Prostate gland (tissue), 2 donors: ENCODE measurements around the gene FANK1. TPM values are rescaled to one million over a fixed set of nuclear protein-coding genes. Genes with fewer than 3 reads are reported as not detected.

Source experiments
- DNase-seq: peaks from one replicate; pipeline ENCODE4 v3.0.0-alpha.2; 2019; ENCODE audit warnings: low spot score
- H3K27ac ChIP-seq, 2 donors: fragments of 200-600 bp; sonication (generic); 2 replicates each; pipeline ENCODE4 v1.5.1; 2017 to 2019
- H3K27me3 ChIP-seq: fragments of 200-600 bp; sonication (generic); replicated peaks from 2 replicates; pipeline ENCODE4 v1.5.1; 2019; ENCODE audit not compliant: insufficient read depth
- H3K36me3 ChIP-seq, 2 donors: fragments of 200-600 bp; sonication (generic); 1 replicate in 1 of 2; 2 replicates in 1 of 2; pipeline versions ENCODE4 v1.5.1 to v1.8.1; 2017 to 2019
- H3K4me1 ChIP-seq: fragments of 200-600 bp; sonication (generic); replicated peaks from 2 replicates; pipeline ENCODE4 v1.5.1; 2019
- H3K4me3 ChIP-seq, 2 donors: fragments of 200-600 bp; sonication (generic); 2 replicates each; pipeline ENCODE4 v1.5.1; 2017 to 2019
- H3K9me3 ChIP-seq: fragments of 200-600 bp; sonication (generic); 2 replicates; pipeline ENCODE4 v1.5.1; 2017
- CTCF ChIP-seq, 4 experiments: fragments of 200-600 bp in 2 of 4; fragments of 450-650 bp in 2 of 4; sonication (generic) in 2 of 4; IDR thresholded peaks; 1 replicate in 3 of 4; 2 replicates in 1 of 4; pipeline ENCODE4 v1.5.1; 2016 to 2019; ENCODE audit warnings: antibody characterized with exemption in 4 of 4, mild to moderate bottlenecking in 2 of 4, moderate library complexity in 2 of 4
- POLR2A ChIP-seq: fragments of 450-650 bp; IDR thresholded peaks from one replicate; pipeline ENCODE4 v1.6.1; 2016; ENCODE audit warnings: antibody characterized with exemption, mild to moderate bottlenecking
- POLR2AphosphoS5 ChIP-seq: sonication (generic); formaldehyde crosslinking; IDR thresholded peaks from one replicate; pipeline ENCODE4 v1.6.1; 2017; ENCODE audit warnings: antibody characterized with exemption
- WGBS: methylation state at CpG from one replicate; pipeline ENCODE4 v1.1.5; 2018; 5-methylcytosine and 5-hydroxymethylcytosine counted together
- intact Hi-C: fragments of 100-400 bp; cut with DNase I; formaldehyde crosslinking; loops from one replicate; pipeline ENCODE4 v1.14.2; 2022
- total RNA-seq, 2 donors: library from RNA; depleted of rRNA; stranded (reverse); fragments of >200 nt; gene quantifications; one replicate each; pipeline ENCODE4 v1.1.0, GENCODE V29; 2016

FANK1 gene
- total RNA-seq, 2 donors from 2014 or later, result 2.6 to 7.9 TPM

DNA sequence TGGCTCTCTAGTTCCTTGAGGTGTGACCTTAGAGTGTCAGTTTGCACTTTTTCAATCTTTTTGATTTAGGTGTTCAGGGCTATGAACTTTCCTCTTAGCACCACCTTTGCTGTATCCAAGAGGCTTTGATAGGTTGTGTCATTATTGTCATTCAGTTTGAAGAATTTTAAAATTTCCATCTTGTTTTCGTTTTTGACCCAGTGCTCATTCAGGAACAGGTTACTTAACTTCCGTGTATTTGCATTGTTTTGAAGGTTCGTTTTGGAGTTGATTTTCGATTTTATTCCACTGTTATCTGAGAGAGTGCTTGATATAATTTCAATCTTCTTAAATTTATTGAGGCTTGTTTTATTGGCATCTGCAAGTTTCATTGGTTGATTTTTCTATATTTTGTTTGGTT, 37.3 kb downstream of the FANK1 start:
- DNase-seq, result no peak
- intact Hi-C loops, result no loop called here
- WGBS, result 72% methylated on average over 4 of the region's 4 CpGs
- Histone ChIP-seq H3K27ac (no peak overlapping the region), H3K4me3 (no peak overlapping the region), H3K27me3 (no peaks in the 10 kb centered on the region), H3K4me1 (no peaks in the 10 kb centered on the region), H3K9me3 (no peaks in the 10 kb centered on the region), H3K36me3 (no peaks in the 10 kb centered on the region)
- TF ChIP-seq POLR2AphosphoS5 (no peak), POLR2A (no peak), CTCF (IDR thresholded peaks at IDR 0.05) (no peak)

GRCh38 chr10:125936331-125936730, 40.0 kb downstream of the FANK1 start:
- no peaks in the 10 kb centered on the region for H3K4me1 ChIP-seq
- no peaks in the 10 kb centered on the region for H3K27me3 ChIP-seq
- no peak overlapping the region for H3K4me3 ChIP-seq
- WGBS, result 55% methylated on average over 2 of the region's 2 CpGs
- H3K27ac ChIP-seq, result no peak overlapping the region
- DNase-seq, result no peak
- intact Hi-C loops, result no loop called here
- H3K36me3 ChIP-seq, result no peaks in the 10 kb centered on the region
- TF ChIP-seq POLR2AphosphoS5 (no peak), CTCF (IDR thresholded peaks at IDR 0.05) (no peak), POLR2A (no peak)
- H3K9me3 ChIP-seq, result no peaks in the 10 kb centered on the region

- Histone ChIP-seq H3K4me3 (no peak overlapping the region), H3K27me3 (no peaks in the 10 kb centered on the region), H3K36me3 (no peaks in the 10 kb centered on the region), H3K27ac (no peak overlapping the region), H3K9me3 (no peaks in the 10 kb centered on the region), H3K4me1 (no peaks in the 10 kb centered on the region)
- intact Hi-C loops, result no loop called here
- TF ChIP-seq POLR2AphosphoS5 (no peak), CTCF (IDR thresholded peaks at IDR 0.05) (no peak), POLR2A (no peak)
- 76% methylated on average over 13 of the region's 13 CpGs for WGBS
- DNase-seq, result no peak
Measured at GRCh38 chr10:125940515-125940914, 44.2 kb downstream of the FANK1 start.

DNA sequence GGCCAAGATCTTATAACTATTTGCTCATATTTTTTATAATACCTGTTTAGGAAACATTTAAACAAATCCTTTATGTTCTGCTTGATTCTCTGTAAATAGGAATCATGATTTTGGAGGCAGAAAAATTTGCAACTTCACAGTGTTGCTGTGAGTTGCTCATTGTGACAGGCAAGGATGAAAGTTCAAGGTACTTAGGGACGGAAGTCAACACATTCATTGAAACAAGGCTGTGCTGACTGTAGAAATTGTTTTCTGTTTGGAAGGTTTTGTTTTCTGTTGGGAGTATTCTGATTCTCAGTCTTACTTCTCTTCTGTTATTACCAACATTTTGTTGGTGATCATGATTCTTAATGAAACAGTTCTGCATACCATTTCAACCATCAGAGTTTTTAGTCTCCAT, 54.9 kb downstream of the FANK1 start:
- WGBS, result 90% methylated on average over 1 of the region's 1 CpG
- Histone ChIP-seq H3K4me3 (no peak overlapping the region), H3K27me3 (no peaks in the 10 kb centered on the region), H3K9me3 (no peaks in the 10 kb centered on the region), H3K27ac (no peak overlapping the region), H3K36me3 (no peaks in the 10 kb centered on the region), H3K4me1 (no peaks in the 10 kb centered on the region)
- intact Hi-C loops, result no loop called here
- TF ChIP-seq POLR2AphosphoS5, result no peak
- TF ChIP-seq POLR2A, result no peak
- no peak for TF ChIP-seq CTCF (IDR thresholded peaks at IDR 0.05)
- no peak for DNase-seq

GRCh38 chr10:125953778-125954385, 57.5 kb downstream of the FANK1 start:
- WGBS, result 97% methylated on average over 9 of the region's 9 CpGs
- H3K9me3 ChIP-seq, result no peaks in the 10 kb centered on the region
- H3K4me1 ChIP-seq, result no peaks in the 10 kb centered on the region
- no peak for TF ChIP-seq CTCF (IDR thresholded peaks at IDR 0.05)
- TF ChIP-seq POLR2A, result no peak
- TF ChIP-seq POLR2AphosphoS5, result no peak
- H3K4me3 ChIP-seq, result no peak overlapping the region
- no peaks in the 10 kb centered on the region for H3K36me3 ChIP-seq
- H3K27me3 ChIP-seq, result no peaks in the 10 kb centered on the region
- DNase-seq, result no peak
- no peak overlapping the region for H3K27ac ChIP-seq
- intact Hi-C loops, result no loop called here
